DMS53 treated with DMSO at 0.1 percent for 48 hours (cell line): Measurements from ENCODE around the gene KRTAP2-2.
"Not testable (repeated sequence)": the region's sequence is repeated elsewhere in the genome, so short reads cannot be mapped to it uniquely, and the experiment has no call there.

Source experiments
- DNase-seq: peaks from one replicate; lab custom pipeline; 2025; ENCODE audit not compliant: unreplicated experiment; lab: John Stamatoyannopoulos, UW

Gene KRTAP2-2

DNA sequence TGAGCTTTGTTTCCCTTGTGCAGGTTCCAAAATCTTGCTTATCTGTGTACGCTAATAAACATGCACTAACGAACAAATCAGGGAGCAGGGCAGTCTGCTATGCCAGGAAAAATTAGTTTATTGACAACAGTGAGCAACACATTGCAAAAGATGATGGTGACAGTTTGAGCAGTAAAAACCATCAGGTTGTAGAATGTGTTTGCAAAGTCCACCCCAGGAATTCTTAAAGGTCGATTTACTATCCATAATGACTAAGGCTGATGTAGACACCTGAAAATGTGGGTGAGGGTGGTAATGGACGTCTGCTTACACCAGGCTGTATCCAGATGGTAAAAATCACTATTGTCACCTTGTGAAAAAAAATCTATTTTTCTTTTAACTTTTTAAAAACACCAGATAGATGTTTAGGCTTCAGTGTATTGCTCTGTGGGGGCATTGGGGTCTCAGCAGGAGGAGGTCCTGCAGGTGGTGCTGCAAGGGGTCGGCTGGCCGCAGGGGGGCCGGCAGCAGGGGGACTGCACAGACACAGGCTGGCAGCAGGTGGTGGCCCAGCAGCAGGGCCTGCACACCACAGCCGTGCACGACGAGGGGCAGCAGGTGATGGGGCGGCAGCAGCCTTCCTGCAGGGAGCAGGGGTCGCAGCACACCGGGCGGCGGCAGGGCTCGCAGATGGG lies 10.1 kb upstream of the KRTAP2-2 start:
- DNase-seq: not testable (repeated sequence)

DNA sequence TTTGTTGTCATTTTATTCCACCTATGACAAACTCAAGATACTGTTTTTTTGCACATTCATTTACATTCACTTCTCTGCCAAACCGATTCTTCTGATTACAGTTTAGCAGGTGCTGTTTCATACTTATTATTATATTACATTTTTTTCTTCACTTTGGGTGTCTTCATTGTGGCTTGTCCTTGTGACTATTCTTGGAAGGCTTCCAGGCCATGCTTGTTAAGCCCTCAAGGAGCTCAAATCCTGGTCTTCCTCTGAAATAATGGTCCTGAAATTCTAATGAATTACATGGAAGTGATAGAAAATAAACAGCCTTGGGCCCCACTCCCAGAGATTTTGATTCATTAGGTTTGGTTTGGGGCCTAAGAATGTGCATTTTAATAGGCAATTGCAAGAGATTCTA lies 9.3 kb upstream of the KRTAP2-2 start:
- DNase-seq: no peak

DNA sequence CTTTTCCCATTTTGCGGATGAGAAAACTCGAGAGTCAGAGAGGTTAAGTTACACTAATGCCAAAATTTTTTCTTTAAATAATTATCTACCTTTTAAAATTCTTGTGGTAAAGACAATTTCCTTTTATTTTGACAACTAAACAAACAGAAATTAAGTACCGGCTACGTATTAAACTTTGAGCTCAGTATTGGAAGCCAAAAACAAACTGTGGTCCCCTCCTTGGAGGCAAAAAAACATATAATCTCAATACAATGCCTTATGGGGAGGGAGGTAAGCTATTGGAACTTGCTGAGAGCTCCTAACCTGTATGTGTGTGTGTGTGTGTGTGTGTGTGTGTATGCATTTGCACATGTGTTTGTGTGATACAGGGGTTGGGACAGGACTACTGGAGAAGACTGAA lies 8.4 kb upstream of the KRTAP2-2 start:
- DNase-seq: no peak

DNA sequence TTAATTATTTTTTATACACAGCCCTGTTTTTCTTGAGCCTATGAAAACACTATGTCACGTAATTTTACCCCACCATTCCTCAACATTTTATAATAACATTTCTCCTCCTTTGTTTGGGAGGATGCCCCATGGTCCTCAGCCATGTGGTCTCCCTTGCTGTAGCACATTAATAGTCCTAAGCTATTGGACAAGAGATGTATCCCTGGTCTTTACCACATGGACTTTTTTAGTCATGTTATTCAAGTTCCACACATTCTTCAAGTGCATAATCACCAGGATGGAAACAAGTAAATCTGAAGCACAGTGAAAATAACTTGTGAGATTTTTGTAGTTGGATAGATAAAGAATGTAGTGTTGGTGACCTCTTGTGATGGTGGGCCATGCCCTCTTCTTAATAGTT lies 6.9 kb upstream of the KRTAP2-2 start:
- no peak for DNase-seq

DNA sequence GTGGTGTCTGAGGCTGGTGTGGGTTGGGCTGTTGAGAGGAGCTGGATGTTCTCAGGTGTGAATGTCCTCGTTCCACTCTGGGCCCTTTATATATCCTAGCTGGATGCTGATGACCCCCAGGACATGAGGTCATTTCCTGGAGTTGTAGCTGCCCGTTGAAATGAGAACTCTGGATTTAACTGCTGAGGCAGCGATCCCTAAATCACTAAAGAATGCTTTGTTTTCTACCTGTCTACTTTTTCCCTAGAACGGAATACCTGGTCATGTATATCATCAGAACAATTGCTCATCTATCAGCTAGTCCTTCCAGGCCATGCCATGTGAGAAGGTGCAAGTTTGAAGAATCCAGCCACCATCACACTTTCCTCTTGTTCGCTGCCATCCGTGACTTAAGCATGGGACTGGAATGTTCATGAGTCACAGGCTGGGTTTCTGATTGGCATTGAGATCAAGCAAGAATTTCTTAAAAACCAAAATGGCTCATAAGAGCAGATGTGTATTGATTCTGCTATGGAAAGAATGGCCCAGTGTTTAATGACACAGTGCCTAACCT lies 5.1 kb upstream of the KRTAP2-2 start, which contains the start of gene KRTAP2-3:
Gene KRTAP2-3 (minus strand): TSS at position 63 of the 553 bp plus-strand sequence. CDS start 64 bp downstream, outside the sequence.
- no peak for DNase-seq

DNA sequence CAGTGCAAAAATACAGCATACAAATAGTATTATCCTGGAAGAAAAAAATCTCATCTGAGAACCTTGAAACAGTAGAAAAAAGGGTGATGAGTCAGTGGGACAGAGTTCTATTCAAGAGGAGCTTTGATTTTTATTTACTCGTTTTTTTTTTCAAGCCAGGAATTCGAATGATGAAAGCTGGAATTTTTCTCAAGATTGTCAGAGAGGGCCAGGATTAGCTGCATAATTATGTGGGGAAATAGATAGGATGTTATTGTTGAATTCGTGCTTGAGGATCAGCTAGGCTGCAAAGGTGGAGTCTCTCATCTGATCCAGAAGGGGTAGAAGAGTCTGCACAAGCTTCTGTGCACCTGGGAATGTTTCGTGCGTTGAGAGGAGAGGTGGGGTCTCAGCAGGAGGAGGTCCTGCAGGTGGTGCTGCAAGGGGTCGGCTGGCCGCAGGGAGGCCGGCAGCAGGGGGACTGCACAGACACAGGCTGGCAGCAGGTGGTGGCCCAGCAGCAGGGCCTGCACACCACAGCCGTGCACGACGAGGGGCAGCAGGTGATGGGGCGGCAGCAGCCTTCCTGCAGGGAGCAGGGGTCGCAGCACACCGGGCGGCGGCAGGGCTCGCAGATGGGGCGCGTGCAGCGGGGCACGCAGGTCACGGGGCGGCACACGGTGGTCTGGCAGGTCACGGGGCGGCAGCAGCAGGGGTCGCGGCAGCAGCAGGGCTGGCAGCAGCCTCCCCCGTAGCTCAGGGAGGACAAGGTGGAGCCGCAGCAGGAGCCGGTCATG lies 4.4 kb upstream of the KRTAP2-2 start:
- DNase-seq: not testable (repeated sequence)

DNA sequence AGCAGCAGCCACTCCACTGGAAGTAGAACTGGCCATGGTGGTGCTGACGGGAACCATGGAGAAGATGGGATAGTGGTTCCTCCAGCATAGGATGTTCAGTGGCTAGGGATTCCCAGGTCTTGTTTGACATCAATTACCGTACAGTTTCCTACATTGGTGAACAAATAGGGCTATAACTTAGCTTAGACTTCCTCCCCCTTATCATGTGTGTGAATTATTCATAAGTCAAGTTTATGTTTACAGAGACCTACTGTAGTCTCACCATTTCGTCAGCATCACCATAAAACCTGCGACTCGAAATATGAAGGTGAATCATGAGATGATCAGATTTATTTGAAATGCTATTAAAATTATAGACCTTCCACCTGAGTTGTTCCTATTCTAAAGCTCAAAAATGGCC lies 3.7 kb upstream of the KRTAP2-2 start:
- no peak for DNase-seq

DNA sequence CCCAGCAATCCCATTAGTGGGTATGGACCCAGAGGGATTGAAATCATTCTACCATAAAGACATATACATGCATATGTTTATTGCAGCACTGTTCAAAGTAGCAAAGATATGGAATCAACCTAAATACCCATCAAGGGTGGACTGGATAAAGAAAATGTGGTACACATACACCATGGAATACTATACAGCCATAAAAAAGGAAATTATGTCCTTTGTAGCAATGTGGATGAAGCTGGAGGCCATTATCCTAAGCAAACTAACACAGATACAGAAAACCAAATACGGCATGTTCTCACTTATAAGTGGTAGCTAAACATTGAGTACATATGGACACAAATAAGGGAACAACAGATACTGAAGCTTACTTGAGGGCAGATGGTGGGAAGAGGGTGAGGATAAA lies 2.5 kb upstream of the KRTAP2-2 start:
- DNase-seq: no peak

DNA sequence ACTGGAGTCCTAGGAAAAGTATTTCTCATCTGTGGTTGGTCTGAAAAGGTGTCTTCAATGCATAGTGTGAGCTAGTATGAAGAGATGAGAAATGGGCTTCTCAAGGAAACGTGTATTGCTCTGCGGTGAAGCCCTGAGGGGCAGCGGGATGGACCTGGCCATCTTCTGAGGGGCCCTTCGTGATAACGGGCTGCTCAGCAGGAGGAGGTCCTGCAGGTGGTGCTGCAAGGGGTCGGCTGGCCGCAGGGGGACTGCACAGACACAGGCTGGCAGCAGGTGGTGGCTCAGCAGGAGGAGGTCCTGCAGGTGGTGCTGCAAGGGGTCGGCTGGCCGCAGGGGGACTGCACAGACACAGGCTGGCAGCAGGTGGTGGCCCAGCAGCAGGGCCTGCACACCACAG lies 474 bp downstream of the KRTAP2-2 start:
- DNase-seq: not testable (repeated sequence)

DNA sequence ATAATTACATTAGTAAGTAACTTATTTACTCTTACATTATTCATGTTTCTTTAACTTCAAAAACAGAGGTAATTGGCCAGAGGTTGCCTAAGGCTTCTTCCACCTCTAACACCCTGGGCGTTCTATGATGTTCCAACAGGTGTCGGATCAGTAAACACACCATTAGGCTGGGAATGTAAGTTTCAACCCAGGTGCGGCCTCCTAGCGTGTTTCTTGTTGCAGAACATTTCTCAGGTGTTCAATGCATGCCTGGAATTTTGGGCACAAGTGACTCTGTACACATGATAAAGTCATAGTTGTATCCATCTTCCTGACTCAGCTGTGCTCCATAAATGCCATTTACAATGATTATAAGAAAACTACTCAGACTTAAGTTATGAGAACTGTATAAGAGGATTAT lies 1.0 kb downstream of the KRTAP2-2 start:
- no peak for DNase-seq

DNA sequence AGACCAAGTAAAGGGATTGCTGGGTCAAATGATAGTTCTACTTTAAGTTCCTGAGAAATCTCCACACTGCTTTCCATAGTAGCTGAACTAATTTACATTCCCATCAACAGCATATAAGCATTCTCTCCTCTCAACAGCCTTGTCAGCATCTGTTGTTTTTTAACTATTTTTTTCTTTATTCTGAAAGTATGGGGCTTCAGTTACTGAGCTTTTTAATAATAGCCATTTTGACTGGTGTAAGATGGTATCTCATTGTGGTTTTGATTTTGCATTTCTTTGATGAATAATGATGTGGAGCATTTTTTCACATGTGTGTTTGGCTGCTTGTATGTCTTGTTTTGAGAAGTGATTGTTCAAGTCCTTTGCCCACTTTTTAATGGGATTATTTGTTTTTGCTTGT lies 2.5 kb downstream of the KRTAP2-2 start:
- no peak for DNase-seq

DNA sequence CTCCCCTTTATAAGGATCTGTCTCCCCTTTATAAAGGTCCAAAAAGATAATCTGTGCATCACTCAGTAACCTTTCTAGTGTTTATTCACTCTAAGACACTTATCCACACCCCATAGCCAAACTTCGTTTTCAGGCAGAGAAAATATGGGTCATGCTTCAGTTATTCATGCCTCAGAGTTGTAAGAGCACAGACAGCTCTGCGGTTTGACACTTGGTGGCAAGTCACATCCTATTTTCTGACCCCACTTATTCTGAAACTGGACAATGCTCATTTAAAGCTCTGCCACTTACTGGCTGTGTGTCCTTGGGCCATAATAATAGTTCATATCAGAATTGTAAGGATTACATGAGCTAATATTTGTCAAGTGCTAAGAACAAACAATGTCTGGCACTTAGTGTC lies 5.9 kb downstream of the KRTAP2-2 start:
- DNase-seq: no peak

DNA sequence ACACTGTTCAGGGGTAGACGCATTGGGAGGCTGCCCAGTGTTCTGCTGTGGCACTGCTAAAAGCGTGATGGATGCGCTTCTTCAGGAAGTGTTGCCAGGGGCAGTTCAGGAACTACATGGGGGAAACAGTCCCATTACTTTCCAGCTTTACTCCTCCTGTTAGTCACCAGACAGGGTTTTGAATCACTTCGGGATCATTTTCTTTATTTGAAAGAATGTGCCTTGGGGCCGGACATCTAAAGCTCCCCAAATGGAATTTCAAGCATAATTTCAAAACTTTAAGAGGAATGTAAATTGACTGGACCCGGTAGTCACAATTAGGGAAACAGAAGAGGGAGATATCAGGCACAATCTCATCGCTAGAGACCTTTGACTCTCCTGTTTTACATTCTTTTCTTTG lies 6.6 kb downstream of the KRTAP2-2 start:
- no peak for DNase-seq

DNA sequence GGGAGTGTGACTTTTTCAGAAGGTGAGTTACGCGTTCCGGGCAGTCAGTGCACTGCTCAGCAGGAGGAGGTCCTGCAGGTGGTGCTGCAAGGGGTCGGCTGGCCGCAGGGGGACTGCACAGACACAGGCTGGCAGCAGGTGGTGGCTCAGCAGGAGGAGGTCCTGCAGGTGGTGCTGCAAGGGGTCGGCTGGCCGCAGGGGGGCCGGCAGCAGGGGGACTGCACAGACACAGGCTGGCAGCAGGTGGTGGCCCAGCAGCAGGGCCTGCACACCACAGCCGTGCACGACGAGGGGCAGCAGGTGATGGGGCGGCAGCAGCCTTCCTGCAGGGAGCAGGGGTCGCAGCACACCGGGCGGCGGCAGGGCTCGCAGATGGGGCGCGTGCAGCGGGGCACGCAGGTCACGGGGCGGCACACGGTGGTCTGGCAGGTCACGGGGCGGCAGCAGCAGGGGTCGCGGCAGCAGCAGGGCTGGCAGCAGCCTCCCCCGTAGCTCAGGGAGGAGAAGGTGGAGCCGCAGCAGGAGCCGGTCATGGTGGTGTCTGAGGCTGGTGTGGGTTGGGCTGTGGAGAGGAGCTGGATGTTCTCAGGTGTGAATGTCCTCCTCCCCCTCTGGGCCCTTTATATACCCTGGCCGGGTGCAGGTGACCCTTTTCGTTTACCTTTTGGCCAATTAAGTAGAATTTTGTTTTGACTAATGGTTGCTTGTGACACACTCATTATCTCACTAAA lies 8.1 kb downstream of the KRTAP2-2 start, which contains the start of gene KRTAP2-1:
Gene KRTAP2-1 (minus strand): TSS at position 582 of the 731 bp plus-strand sequence. CDS start 49 bp downstream, at position 533.
- not testable (repeated sequence) for DNase-seq

DNA sequence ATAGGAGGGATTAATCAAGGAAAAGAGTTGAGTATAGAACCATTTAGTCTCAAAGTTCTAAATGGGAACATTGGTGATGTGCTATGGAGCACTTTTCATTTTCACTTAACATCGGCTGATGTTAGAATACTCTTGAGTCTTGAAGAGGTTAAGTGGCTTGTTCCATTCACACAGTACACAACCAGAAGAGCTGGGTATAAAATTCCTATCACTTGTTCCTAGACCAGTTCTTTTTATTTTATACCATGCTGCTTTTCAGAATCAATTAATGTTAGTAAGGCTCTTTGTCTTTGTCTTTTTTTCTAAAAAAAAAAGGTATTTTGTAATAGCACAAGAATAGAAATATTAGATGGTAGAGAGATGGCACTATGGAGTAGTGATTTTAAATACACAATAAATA lies 12.1 kb downstream of the KRTAP2-2 start:
- no peak for DNase-seq

DNA sequence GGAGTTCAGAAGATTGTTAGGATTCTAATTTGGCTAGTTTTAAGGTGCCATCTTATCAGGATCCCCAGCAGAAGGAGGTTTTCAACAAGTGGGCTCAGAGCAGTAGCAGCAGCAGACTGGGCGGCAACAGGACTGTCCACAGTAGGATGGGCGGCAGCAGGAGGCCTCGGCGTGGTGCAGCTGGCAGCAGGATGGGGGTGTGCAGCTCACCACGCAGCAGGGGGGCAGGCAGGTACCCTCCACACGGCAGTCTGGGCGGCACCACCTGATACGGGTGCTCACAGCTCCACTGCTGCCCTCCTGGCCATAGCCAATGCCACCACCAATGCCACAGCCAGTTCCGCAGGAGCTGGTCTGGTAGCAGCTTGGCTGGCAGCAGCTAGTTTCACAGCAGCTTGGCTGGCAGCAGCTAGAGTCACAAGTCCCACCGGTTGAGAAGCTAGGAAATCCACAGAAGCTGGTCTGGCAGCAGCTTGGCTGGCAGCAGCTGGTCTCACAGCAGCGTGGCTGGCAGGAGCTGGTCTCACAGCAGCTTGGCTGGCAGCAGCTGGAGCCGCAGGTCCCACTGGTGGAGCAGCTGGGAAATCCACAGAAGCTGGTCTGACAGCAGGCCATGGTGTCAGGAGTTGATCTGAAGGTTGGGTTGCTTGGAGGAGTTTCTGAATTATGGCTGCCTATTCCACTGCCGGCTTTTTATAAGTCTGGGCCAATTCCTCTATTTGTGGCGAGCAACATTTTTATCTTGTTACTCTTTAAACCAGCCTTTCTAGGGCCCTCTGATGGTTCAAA lies 14.1 kb downstream of the KRTAP2-2 start, which contains the start of gene KRTAP1-1:
Gene KRTAP1-1 (minus strand): TSS at position 668 of the 789 bp plus-strand sequence. CDS start 53 bp downstream, at position 615.
- DNase-seq: not testable (repeated sequence)

DNA sequence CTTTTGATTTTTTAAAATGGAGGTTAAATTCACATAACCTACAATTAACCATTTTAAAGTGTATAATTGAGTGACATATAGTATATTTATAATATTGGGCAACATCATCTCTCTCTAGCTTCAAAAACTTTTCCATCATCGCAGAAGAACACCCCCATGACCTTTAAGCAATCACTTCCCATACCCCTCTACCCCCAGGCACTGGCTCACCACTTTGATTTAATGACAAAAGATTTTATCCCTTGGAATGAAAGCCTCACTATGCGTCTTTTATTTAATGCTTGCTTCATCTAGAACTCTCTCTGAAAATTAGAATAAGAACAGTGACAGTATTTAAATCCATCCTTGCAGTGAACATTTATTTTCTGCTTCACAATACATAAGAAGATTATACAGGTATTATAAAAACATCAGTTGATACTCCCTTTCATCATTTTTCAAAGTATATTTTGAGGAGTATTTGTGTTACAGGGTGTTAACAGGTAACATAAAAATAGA lies 17.1 kb downstream of the KRTAP2-2 start:
- no peak for DNase-seq

DNA sequence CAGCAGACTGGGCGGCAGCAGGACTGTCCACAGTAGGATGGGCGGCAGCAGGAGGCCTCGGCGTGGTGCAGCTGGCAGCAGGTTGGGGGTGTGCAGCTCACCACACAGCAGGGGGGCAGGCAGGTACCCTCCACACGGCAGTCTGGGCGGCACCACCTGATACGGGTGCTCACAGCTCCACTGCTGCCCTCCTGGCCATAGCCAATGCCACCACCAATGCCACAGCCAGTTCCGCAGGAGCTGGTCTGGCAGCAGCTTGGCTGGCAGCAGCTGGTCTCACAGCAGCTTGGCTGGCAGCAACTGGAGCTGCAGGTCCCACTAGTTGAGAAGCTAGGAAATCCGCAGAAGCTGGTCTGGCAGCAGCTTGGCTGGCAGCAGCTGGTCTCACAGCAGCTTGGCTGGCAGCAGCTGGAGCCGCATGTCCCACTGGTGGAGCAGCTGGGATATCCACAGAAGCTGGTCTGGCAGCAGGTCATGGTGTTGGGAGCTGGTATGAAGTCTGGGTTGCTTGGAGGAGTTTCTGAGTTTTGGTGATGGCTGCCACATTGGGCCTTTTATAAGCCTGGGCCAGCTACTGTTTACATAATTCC lies 20.6 kb downstream of the KRTAP2-2 start, which contains the start of gene KRTAP1-3:
Gene KRTAP1-3 (minus strand): TSS at position 529 of the 590 bp plus-strand sequence. CDS start 53 bp downstream, at position 476.
- DNase-seq: not testable (repeated sequence)

DNA sequence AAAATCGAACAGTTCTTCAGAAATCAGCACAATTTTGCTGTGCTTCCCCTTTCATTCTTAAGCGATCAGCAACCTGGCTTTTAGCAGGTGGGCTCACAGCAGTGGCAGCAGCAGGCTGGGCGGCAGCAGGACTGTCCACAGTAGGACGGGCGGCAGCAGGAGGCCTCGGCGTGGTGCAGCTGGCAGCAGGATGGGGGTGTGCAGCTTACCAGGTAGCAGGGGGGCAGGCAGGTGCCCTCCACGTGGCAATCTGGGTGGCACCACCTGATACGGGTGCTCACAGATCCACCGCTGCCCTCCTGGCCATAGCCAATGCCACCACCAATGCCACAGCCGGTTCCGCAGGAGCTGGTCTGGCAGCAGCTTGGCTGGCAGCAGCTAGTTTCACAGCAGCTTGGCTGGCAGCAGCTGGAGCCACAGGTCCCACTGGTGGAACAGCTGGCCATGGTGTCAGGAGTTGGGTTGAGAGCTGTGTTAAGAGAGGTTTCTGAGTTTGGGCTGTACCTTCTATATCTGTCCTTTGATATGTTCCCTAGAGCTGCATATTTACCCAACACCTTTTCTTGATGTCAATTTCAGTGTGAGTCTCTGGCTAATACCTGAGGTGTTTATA lies 25.3 kb downstream of the KRTAP2-2 start, which contains the start of gene KRTAP1-4:
Gene KRTAP1-4 (minus strand): TSS at position 563 of the 613 bp plus-strand sequence. CDS start 117 bp downstream, at position 446.
- no peak for DNase-seq
